Measurements from ENCODE around the gene ARAP3.
A peak's percentile ranks its signal among the peaks of the same experiment; 100 is the strongest.

Gene ARAP3

DNA sequence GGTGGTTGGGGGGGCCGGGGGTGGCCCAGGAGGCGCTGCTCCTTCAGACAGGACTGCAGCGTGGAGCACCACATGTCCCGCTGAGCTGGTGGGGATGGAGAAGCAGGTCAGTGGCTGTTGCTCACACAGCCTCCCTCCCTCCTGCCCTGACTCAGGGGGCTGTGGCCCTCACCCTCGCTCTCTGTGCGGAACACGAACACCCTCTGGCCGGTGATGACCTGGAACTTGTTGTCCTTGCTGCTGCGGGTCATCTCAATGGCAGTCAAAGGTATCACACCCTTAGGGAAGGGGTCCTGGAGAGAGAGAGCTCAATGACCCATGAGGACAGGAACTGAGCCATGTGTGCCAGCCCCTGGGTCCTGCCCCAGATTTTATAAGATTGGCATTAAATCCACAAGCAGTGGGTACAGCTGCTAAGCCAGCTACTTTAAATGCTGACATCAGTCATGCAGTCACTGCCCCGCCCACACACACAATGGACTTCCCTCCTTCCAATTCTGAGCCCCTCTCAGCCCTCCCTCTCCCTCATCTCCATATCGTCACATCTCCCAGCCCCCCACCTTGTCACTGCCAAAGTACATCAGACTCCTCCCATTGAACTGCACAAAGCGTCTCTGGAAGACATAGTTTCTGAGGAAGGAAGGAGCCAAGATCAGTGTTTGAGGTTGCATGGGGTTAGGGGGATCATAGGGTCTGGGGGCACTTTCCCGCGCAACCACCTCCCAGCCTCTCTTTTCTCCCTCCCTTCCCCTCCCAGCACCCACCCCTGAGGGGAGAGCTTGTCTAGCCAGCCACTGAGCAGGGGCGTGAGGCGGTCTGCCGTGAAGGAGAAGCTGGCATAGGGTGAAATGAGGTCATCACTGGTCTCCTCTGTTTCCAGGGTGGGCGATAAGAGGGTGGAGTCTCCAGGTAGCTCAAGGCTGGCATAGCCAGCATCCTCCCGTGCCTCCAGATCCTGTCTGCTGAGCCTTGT is 8.9 kb downstream of the ARAP3 start:
- Histone ChIP-seq H3K36me3 (replicated peaks) (peaks cover 36% of the 10 kb centered on the region), H3K27me3 (replicated peaks) (no peaks in the 10 kb centered on the region), H3K27ac (no peak overlapping the region), H3K4me3 (ENCODE audit: low read depth, low read length) (no peak overlapping the region)
- in situ Hi-C loops (cut with HindIII; ENCODE audit: low pct_ligation_motif_present, low sequenced_read_pairs) = no loop called here
- no peak for TF ChIP-seq CTCF (IDR thresholded peaks at IDR 0.05; ENCODE audit: low read depth, low read length, missing control alignments)
- DNase-seq = no peak

- no peak for TF ChIP-seq CTCF (IDR thresholded peaks at IDR 0.05; ENCODE audit: low read depth, low read length, missing control alignments)
- in situ Hi-C loops (cut with HindIII; ENCODE audit: low pct_ligation_motif_present, low sequenced_read_pairs) = no loop called here
- no peak for DNase-seq
- Histone ChIP-seq H3K27me3 (replicated peaks) (no peaks in the 10 kb centered on the region), H3K27ac (no peak overlapping the region), H3K36me3 (replicated peaks) (peaks cover 34% of the 10 kb centered on the region), H3K4me3 (ENCODE audit: low read depth, low read length) (no peak overlapping the region)
Measured at GRCh38 chr5:141672071-141672840, 9.8 kb downstream of the ARAP3 start.

- DNase-seq = no peak
- Histone ChIP-seq H3K4me3 (ENCODE audit: low read depth, low read length) (no peak overlapping the region), H3K36me3 (replicated peaks) (peaks cover 33% of the 10 kb centered on the region), H3K27ac (peak overlapping the region; percentile 44), H3K27me3 (replicated peaks) (no peaks in the 10 kb centered on the region)
- peak; percentile 46 for TF ChIP-seq CTCF (IDR thresholded peaks at IDR 0.05; ENCODE audit: low read depth, low read length, missing control alignments)
- in situ Hi-C loops (cut with HindIII; ENCODE audit: low pct_ligation_motif_present, low sequenced_read_pairs) = no loop called here
Measured at GRCh38 chr5:141669520-141669919, 12.5 kb downstream of the ARAP3 start.

GRCh38 chr5:141668601-141669265 is 13.3 kb downstream of the ARAP3 start:
- Histone ChIP-seq H3K36me3 (replicated peaks) (peaks cover 40% of the 10 kb centered on the region), H3K27me3 (replicated peaks) (no peaks in the 10 kb centered on the region), H3K4me3 (ENCODE audit: low read depth, low read length) (no peak overlapping the region), H3K27ac (peak overlapping the region; percentile 44)
- TF ChIP-seq CTCF (IDR thresholded peaks at IDR 0.05; ENCODE audit: low read depth, low read length, missing control alignments) = no peak
- in situ Hi-C loops (cut with HindIII; ENCODE audit: low pct_ligation_motif_present, low sequenced_read_pairs) = no loop called here
- peak; percentile 32 for DNase-seq

- Histone ChIP-seq H3K36me3 (replicated peaks) (peaks cover 21% of the 10 kb centered on the region), H3K4me3 (ENCODE audit: low read depth, low read length) (no peak overlapping the region), H3K27ac (no peak overlapping the region), H3K27me3 (replicated peaks) (no peaks in the 10 kb centered on the region)
- no peak for TF ChIP-seq CTCF (IDR thresholded peaks at IDR 0.05; ENCODE audit: low read depth, low read length, missing control alignments)
- in situ Hi-C loops (cut with HindIII; ENCODE audit: low pct_ligation_motif_present, low sequenced_read_pairs) = no loop called here
- no peak for DNase-seq
Measured at GRCh38 chr5:141665995-141666940, 15.8 kb downstream of the ARAP3 start.
